ENCODE measurements around the gene SH3D21.

- no peak for TF ChIP-seq CTCF (IDR thresholded peaks at IDR 0.05)
- no peak for TF ChIP-seq POLR2A (IDR thresholded peaks at IDR 0.05)
Measured at GRCh38 chr1:36358514-36359084, 52.4 kb downstream of the SH3D21 start.
